Esophagus squamous epithelium (tissue), 5 donors: ENCODE results near the gene RUVBL2. TPM values are rescaled to one million over a fixed set of nuclear protein-coding genes. Genes with fewer than 3 reads are reported as not detected.
A peak's percentile ranks its signal among the peaks of the same experiment; 100 is the strongest.

Experiments
- DNase-seq: peaks from one replicate; lab custom pipeline; 2025; lab: John Stamatoyannopoulos, UW
- H3K27ac ChIP-seq, 4 donors: fragments of 200-600 bp; sonication (generic); one replicate each; pipeline ENCODE4 v1.5.1; 2016 to 2019; ENCODE audit warnings: mild to moderate bottlenecking in 1 of 4
- H3K27me3 ChIP-seq, 4 donors: fragments of 200-600 bp; sonication (generic); 1 replicate in 3 of 4; 2 replicates in 1 of 4; pipeline versions ENCODE4 v1.5.1 to v1.6.0; 2017 to 2021; ENCODE audit warnings: antibody characterized with exemption in 1 of 4
- H3K36me3 ChIP-seq, 3 donors: fragments of 200-600 bp; sonication (generic); one replicate each; pipeline ENCODE4 v1.5.1; 2016 to 2019
- H3K4me1 ChIP-seq, 3 donors: fragments of 200-600 bp; sonication (generic); one replicate each; pipeline ENCODE4 v1.5.1; 2017 to 2019
- H3K4me3 ChIP-seq, 4 donors: fragments of 200-600 bp; sonication (generic); 1 replicate in 3 of 4; 2 replicates in 1 of 4; pipeline ENCODE4 v1.5.1; 2016 to 2019; ENCODE audit warnings: mild to moderate bottlenecking in 2 of 4, moderate library complexity in 1 of 4
- H3K9me3 ChIP-seq, 3 donors: fragments of 200-600 bp; sonication (generic); one replicate each; pipeline ENCODE4 v1.5.1; 2016 to 2019
- CTCF ChIP-seq, 6 experiments: fragments of 450-650 bp in 4 of 6; fragments of 200-600 bp in 2 of 6; sonication (generic) in 2 of 6; IDR thresholded peaks; one replicate each; pipeline ENCODE4 v1.5.1; 2016 to 2019; ENCODE audit warnings: antibody characterized with exemption in 6 of 6, mild to moderate bottlenecking in 4 of 6, moderate library complexity in 4 of 6
- POLR2A ChIP-seq, 4 donors: fragments of 450-650 bp; IDR thresholded peaks; one replicate each; pipeline ENCODE4 v1.6.1; 2017; ENCODE audit warnings: antibody characterized with exemption in 4 of 4, mild to moderate bottlenecking in 4 of 4, moderate library complexity in 3 of 4
- WGBS, 2 donors: methylation state at CpG; one replicate each; pipeline ENCODE4 v1.1.5; 2018; 5-methylcytosine and 5-hydroxymethylcytosine counted together
- intact Hi-C: fragments of 100-400 bp; cut with DNase I; formaldehyde crosslinking; loops from one replicate; pipeline ENCODE4 v1.15.0; 2022
- total RNA-seq, 4 donors: library from RNA; depleted of rRNA; stranded (reverse); fragments of >200 nt; gene quantifications; one replicate each; pipeline ENCODE4 v1.1.0, GENCODE V29; 2016
- donor health status: DM: yes; HTN: yes; CAD: no.

The RUVBL2 gene
- total RNA-seq, 4 donors from 2014 or later: 102 to 140 (median 119) TPM

- intact Hi-C loops: no loop called here
- no peaks in the 10 kb centered on the region for H3K27me3 ChIP-seq
- peaks cover 26 to 44% (median 30%) of the 10 kb centered on the region in 3 donors for H3K4me1 ChIP-seq
- DNase-seq: no peak
- 70 to 80% methylated on average over 15 to 18 of the region's 19 CpGs for WGBS, 2 donors
- peak overlapping the region in 3 of 4 donors; percentile 39 to 94 (median 84) for H3K27ac ChIP-seq
- no peak overlapping the region for H3K4me3 ChIP-seq
- no peak for TF ChIP-seq CTCF (IDR thresholded peaks at IDR 0.05)
- no peak for TF ChIP-seq POLR2A (IDR thresholded peaks at IDR 0.05)
- peaks cover 0 to 6% (median 0%) of the 10 kb centered on the region in 3 donors for H3K36me3 ChIP-seq
- H3K9me3 ChIP-seq: no peaks in the 10 kb centered on the region
Observed at GRCh38 chr19:48961051-48961649, 32.5 kb upstream of the RUVBL2 start.

DNA sequence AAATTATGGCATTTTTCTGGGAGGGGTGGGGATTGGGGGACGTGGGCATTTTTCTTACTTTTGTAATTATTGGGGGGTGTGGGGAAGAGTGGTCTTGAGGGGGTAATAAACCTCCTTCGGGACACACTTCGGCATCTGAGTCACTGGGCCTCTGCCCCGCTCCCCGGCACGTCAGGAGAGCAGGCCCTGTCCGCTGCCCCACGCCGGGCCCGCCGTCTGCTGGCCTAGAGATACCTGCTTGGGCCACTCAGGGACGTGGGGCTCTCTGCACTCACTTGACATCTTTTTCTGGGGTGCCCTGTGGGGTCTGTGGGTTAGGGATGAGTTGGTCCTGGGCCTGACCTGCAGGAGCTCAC lies 32.0 kb upstream of the RUVBL2 start:
- WGBS, 2 donors: 79 to 84% methylated on average over 9 to 10 of the region's 12 CpGs
- no peak for TF ChIP-seq CTCF (IDR thresholded peaks at IDR 0.05)
- TF ChIP-seq POLR2A (IDR thresholded peaks at IDR 0.05): no peak
- no peaks in the 10 kb centered on the region for H3K9me3 ChIP-seq
- H3K27ac ChIP-seq: peak overlapping the region; percentile 84 to 95 (median 94)
- no peak overlapping the region for H3K4me3 ChIP-seq
- H3K27me3 ChIP-seq: no peaks in the 10 kb centered on the region
- DNase-seq: no peak
- H3K4me1 ChIP-seq: peaks cover 31 to 46% (median 35%) of the 10 kb centered on the region in 3 donors
- H3K36me3 ChIP-seq: peaks cover 0 to 7% (median 0%) of the 10 kb centered on the region in 3 donors
- intact Hi-C loops: no loop called here

DNA sequence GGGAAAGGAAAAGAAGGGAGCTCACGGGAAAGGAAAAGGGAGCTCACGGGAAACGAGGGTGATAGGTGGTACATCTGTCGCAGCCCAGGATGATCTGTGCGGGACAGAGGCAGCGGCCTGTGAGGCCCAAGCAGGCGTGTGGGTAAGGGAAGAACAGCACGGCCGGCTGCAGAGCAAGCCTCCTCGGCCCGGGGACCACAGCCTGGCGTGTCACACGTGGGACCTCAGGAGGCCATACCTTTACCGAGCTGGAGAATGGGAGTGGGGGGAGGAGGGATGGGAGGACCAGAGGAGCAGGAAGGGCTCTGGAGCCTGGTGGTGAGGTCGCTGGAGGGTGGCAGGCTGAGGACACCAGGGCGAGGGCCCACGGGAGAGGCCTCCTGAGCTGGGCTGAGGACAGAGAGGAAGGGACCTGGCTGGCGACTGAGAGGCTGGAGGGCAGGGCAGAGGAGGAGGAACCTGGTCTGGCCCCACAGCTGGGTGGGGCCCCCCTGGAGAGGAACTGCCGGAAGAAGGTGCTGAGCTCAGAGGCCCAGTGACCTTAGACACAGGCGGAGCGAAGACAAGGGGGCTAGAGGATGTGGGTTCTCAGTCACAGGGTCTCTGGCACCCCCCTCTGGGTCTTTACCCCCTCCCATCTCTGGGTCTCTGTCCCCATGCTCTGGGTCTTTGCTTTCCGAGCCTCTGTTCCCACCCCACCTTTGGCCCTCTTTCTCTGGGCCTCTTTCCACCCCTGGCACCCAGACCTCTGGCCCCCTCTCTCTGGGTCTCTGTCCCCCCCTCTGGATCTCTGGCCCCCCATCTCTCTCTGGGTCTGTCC lies 31.4 kb upstream of the RUVBL2 start:
- 46 to 66% methylated on average over 18 to 22 of the region's 22 CpGs for WGBS, 2 donors
- no peak for DNase-seq
- peaks cover 37 to 52% (median 41%) of the 10 kb centered on the region in 3 donors for H3K4me1 ChIP-seq

GRCh38 chr19:48962849-48963165 lies 30.9 kb upstream of the RUVBL2 start:
- WGBS, 2 donors: 62 to 73% methylated on average over 4 to 7 of the region's 7 CpGs

More for the DNA sequence above, 31.4 kb upstream of the RUVBL2 start:
- Histone ChIP-seq H3K9me3 (no peaks in the 10 kb centered on the region), H3K27me3 (no peaks in the 10 kb centered on the region), H3K27ac (peak overlapping the region; percentile 84 to 95 (median 94)), H3K36me3 (peaks cover 0 to 13% (median 0%) of the 10 kb centered on the region in 3 donors), H3K4me3 (peak overlapping the region in 1 of 4 donors; percentile 9)
- intact Hi-C loops: no loop called here
- TF ChIP-seq CTCF (IDR thresholded peaks at IDR 0.05) (peak in 1 of 6 experiments; percentile 2), POLR2A (IDR thresholded peaks at IDR 0.05) (peak in 2 of 4 donors; percentile 39 to 72)

More at GRCh38 chr19:48962849-48963165, 30.9 kb upstream of the RUVBL2 start:
- intact Hi-C loops: no loop called here
- Histone ChIP-seq H3K4me1 (peaks cover 42 to 58% (median 44%) of the 10 kb centered on the region in 3 donors), H3K27me3 (no peaks in the 10 kb centered on the region), H3K36me3 (peaks cover 0 to 19% (median 0%) of the 10 kb centered on the region in 3 donors), H3K4me3 (peak overlapping the region in 1 of 4 donors; percentile 9), H3K27ac (peak overlapping the region; percentile 84 to 95 (median 94)), H3K9me3 (no peaks in the 10 kb centered on the region)
- TF ChIP-seq POLR2A (IDR thresholded peaks at IDR 0.05): no peak
- no peak for TF ChIP-seq CTCF (IDR thresholded peaks at IDR 0.05)
- no peak for DNase-seq
